HG03460 (cell line): ENCODE data around the gene SMIM14.
A peak's percentile ranks its signal among the peaks of the same experiment; 100 is the strongest.
"Not testable (repeated sequence)": the region's sequence is repeated elsewhere in the genome, so short reads cannot be mapped to it uniquely, and the experiment has no call there.

Experiments
- ATAC-seq: cut with Tn5 transposase; IDR thresholded peaks from one replicate; pipeline ENCODE4 v1.9.1; 2021; ENCODE audit not compliant: unreplicated experiment

SMIM14 gene

GRCh38 chr4:39648827-39649558 is 10.3 kb upstream of the SMIM14 start:
- ATAC-seq, result no peak

- no peak for ATAC-seq
These were observed 9.5 kb upstream of the SMIM14 start for GRCh38 chr4:39648213-39648612.

- ATAC-seq, result no peak
These were observed 4.4 kb upstream of the SMIM14 start for GRCh38 chr4:39642885-39643552.

GRCh38 chr4:39641451-39641850 is 2.8 kb upstream of the SMIM14 start:
- ATAC-seq, result no peak

GRCh38 chr4:39637586-39638353 is 895 bp downstream of the SMIM14 start:
- peak; percentile 10 for ATAC-seq

GRCh38 chr4:39637221-39637585 is 1.5 kb downstream of the SMIM14 start:
- ATAC-seq, result no peak

GRCh38 chr4:39636531-39637184 is 2.0 kb downstream of the SMIM14 start:
- no peak for ATAC-seq

GRCh38 chr4:39635023-39635422 is 3.6 kb downstream of the SMIM14 start:
- ATAC-seq, result no peak

- peak; percentile 57 for ATAC-seq
These were observed 7.0 kb downstream of the SMIM14 start for GRCh38 chr4:39631700-39632079.

GRCh38 chr4:39627413-39627812 is 11.3 kb downstream of the SMIM14 start:
- ATAC-seq, result no peak

- no peak for ATAC-seq
These were observed 11.8 kb downstream of the SMIM14 start for GRCh38 chr4:39626913-39627312.

- ATAC-seq, result peak; percentile 65
These were observed 12.4 kb downstream of the SMIM14 start for GRCh38 chr4:39626261-39626660.

GRCh38 chr4:39621582-39621981 is 17.1 kb downstream of the SMIM14 start:
- ATAC-seq, result no peak

GRCh38 chr4:39620551-39621313 is 17.9 kb downstream of the SMIM14 start:
- no peak for ATAC-seq

- no peak for ATAC-seq
These were observed 21.1 kb downstream of the SMIM14 start for GRCh38 chr4:39617534-39617933.

GRCh38 chr4:39616651-39617050 is 22.0 kb downstream of the SMIM14 start:
- ATAC-seq, result no peak

- ATAC-seq, result not testable (repeated sequence)
These were observed 22.6 kb downstream of the SMIM14 start for GRCh38 chr4:39616112-39616511.

- ATAC-seq, result no peak
These were observed 24.0 kb downstream of the SMIM14 start for GRCh38 chr4:39614487-39615162.

- peak; percentile 39 for ATAC-seq
These were observed 25.5 kb downstream of the SMIM14 start for GRCh38 chr4:39613093-39613656.

GRCh38 chr4:39609454-39609931 is 29.2 kb downstream of the SMIM14 start:
- ATAC-seq, result peak; percentile 89
